ENCODE data around the gene PAOX. TPM values are rescaled to one million over a fixed set of nuclear protein-coding genes. Genes with fewer than 3 reads are reported as not detected.

Gene PAOX
- 4.6 and 8.2 TPM in 2 replicates for total RNA-seq (ENCODE audit: low replicate concordance)

DNA sequence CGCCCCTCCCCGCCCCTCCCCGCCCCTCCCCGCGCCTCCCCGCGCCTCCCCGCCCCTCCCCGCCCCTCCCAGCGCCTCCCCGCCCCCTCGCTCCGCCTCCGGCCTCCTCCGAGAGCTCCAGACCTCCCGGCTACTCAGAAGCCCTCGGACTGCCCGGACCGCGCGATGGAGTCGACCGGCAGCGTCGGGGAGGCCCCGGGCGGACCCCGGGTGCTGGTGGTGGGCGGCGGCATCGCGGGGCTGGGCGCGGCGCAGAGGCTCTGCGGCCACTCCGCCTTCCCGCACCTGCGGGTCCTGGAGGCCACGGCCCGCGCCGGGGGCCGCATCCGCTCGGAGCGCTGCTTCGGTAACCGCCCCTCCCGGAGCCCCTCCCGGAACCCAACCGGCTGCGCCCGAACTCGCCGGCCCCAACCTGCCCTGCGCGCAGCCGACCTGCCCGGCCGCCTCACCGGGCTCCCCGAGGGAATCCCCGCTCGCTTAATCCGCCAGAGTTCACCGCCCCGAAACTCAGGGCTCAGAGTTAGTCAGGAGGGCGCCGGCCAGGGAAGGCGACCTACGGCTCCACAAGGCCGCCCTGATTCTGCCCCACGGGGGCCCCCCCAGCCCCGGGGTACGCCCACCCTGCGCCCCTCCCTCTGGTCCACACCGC lies at the start of gene PAOX:
TSS of gene PAOX (plus strand) at position 111 of the 649 bp plus-strand sequence. CDS start at position 166, 55 bp downstream.
- no peaks in the 10 kb centered on the region for H3K36me3 Mint-ChIP-seq
- H4K20me1 ChIP-seq (ENCODE audit: low read depth), result peaks cover 6% of the 10 kb centered on the region

GRCh38 chr10:133329491-133330202 lies 49.4 kb upstream of the PAOX start:
- H3K79me2 ChIP-seq (ENCODE audit: low read depth), result no peaks in the 10 kb centered on the region
- Mint-ChIP-seq H3K27ac (no peak overlapping the region), H3K4me1 (peaks cover 19% of the 10 kb centered on the region), H3K27me3 (ENCODE audit: insufficient read depth, low read depth) (peaks cover 51% of the 10 kb centered on the region), H3K4me3 (peak overlapping the region; percentile 65), H3K36me3 (peaks cover 2% of the 10 kb centered on the region), H3K9me3 (peaks cover 24% of the 10 kb centered on the region)
- no peak overlapping the region for H3K9ac ChIP-seq
- peak overlapping the region; percentile 80 for H3K4me2 ChIP-seq
- peak; percentile 93 for DNase-seq (ENCODE audit: low spot score)
- H3K36me3 ChIP-seq, result no peaks in the 10 kb centered on the region
- peaks cover 21% of the 10 kb centered on the region for H3K4me1 ChIP-seq
- H3K9me3 ChIP-seq (ENCODE audit: low read depth), result no peaks in the 10 kb centered on the region
- H3K27ac ChIP-seq, result no peak overlapping the region
- peaks cover 6% of the 10 kb centered on the region for H3F3A ChIP-seq (ENCODE audit: low read depth)
- H4K20me1 ChIP-seq (ENCODE audit: low read depth), result no peaks in the 10 kb centered on the region
- H2AFZ ChIP-seq (replicated peaks), result peak overlapping the region; percentile 14
- TF ChIP-seq EZH2 (IDR thresholded peaks at IDR 0.05) (peak; percentile 72), EZH2phosphoT487 (IDR thresholded peaks at IDR 0.05) (peak; percentile 26)
- TF ChIP-seq, protein P1, sequence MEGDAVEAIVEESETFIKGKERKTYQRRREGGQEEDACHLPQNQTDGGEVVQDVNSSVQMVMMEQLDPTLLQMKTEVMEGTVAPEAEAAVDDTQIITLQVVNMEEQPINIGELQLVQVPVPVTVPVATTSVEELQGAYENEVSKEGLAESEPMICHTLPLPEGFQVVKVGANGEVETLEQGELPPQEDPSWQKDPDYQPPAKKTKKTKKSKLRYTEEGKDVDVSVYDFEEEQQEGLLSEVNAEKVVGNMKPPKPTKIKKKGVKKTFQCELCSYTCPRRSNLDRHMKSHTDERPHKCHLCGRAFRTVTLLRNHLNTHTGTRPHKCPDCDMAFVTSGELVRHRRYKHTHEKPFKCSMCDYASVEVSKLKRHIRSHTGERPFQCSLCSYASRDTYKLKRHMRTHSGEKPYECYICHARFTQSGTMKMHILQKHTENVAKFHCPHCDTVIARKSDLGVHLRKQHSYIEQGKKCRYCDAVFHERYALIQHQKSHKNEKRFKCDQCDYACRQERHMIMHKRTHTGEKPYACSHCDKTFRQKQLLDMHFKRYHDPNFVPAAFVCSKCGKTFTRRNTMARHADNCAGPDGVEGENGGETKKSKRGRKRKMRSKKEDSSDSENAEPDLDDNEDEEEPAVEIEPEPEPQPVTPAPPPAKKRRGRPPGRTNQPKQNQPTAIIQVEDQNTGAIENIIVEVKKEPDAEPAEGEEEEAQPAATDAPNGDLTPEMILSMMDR (IDR thresholded peaks at IDR 0.05), result peak; percentile 98
- H3K4me3 ChIP-seq, result peak overlapping the region; percentile 36
- H3K27me3 ChIP-seq, result peaks cover 95% of the 10 kb centered on the region

More for the DNA sequence above, at the start of gene PAOX:
- Histone ChIP-seq H3K9ac (peak within 1 kb of the TSS; percentile 57), H3K27me3 (peaks cover 57% of the 10 kb centered on the region), H3K4me3 (peak within 1 kb of the TSS; percentile 81), H2AFZ (replicated peaks) (peak within 1 kb of the TSS; percentile 92), H3K4me2 (peak within 1 kb of the TSS; percentile 98), H3K36me3 (no peaks in the 10 kb centered on the region), H3K9me3 (ENCODE audit: low read depth) (no peaks in the 10 kb centered on the region), H3K27ac (no peak within 1 kb of the TSS), H3K79me2 (ENCODE audit: low read depth) (no peaks in the 10 kb centered on the region), H3K4me1 (peaks cover 4% of the 10 kb centered on the region), H3F3A (ENCODE audit: low read depth) (peaks cover 14% of the 10 kb centered on the region)
- Mint-ChIP-seq H3K4me3 (peak within 1 kb of the TSS; percentile 87), H3K27me3 (ENCODE audit: insufficient read depth, low read depth) (peaks cover 12% of the 10 kb centered on the region), H3K4me1 (peaks cover 14% of the 10 kb centered on the region), H3K27ac (no peak within 1 kb of the TSS), H3K9me3 (no peaks in the 10 kb centered on the region)
- TF ChIP-seq EZH2 (IDR thresholded peaks at IDR 0.05) (no peak), EZH2phosphoT487 (IDR thresholded peaks at IDR 0.05) (no peak)
- TF ChIP-seq, protein P1 (IDR thresholded peaks at IDR 0.05), result no peak
- DNase-seq (ENCODE audit: low spot score), result peak; percentile 89

DNA sequence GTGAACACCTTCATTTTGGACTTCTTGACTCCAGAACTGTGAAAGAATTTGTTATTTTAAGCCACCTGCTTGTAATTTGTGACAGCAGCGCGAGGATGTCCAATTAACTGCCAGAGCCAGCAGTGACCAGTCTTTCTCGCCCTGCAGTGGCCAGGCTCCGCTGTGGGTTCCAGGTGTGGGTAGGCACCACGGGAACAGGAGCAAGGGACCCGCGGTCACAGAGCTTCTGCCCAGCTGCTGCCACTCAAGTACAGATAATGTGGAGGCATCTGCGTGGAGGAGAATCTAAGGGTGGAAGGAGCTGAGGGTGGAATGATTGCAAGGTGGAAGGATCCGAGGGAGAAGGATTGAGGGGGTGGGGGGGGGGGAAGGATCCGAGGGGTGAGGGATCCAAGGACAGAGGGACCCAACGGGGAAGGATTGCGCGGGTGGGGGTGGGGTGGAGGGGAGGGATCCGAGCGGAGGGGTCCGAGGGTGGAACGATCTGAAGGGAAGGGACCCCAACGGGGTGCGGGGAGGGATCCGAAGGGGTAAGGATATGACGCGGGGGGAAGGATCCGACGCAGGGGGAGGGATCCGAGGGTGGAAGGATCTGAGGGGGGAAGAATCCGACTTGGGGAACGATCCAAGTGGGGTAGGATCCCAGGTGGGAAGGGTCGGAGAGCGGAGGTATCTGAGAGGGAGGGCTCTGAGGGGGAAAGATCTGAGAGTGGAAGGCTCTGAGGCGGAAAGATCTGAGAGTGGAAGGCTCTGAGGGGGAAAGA lies 45.9 kb upstream of the PAOX start:
- H3K4me2 ChIP-seq, result no peak overlapping the region
- H4K20me1 ChIP-seq (ENCODE audit: low read depth), result peaks cover 6% of the 10 kb centered on the region
- Mint-ChIP-seq H3K4me3 (peak overlapping the region; percentile 46), H3K27me3 (ENCODE audit: insufficient read depth, low read depth) (peaks cover 39% of the 10 kb centered on the region), H3K36me3 (peaks cover 2% of the 10 kb centered on the region), H3K27ac (no peak overlapping the region), H3K9me3 (peaks cover 24% of the 10 kb centered on the region), H3K4me1 (peaks cover 6% of the 10 kb centered on the region)
- peaks cover 95% of the 10 kb centered on the region for H3K27me3 ChIP-seq
- H3K36me3 ChIP-seq, result no peaks in the 10 kb centered on the region
- H3K9ac ChIP-seq, result no peak overlapping the region
- DNase-seq (ENCODE audit: low spot score), result no peak
- H3F3A ChIP-seq (ENCODE audit: low read depth), result peaks cover 4% of the 10 kb centered on the region
- no peak overlapping the region for H3K4me3 ChIP-seq
- H3K4me1 ChIP-seq, result peaks cover 16% of the 10 kb centered on the region
- no peaks in the 10 kb centered on the region for H3K9me3 ChIP-seq (ENCODE audit: low read depth)
- H2AFZ ChIP-seq (replicated peaks), result no peak overlapping the region
- no peaks in the 10 kb centered on the region for H3K79me2 ChIP-seq (ENCODE audit: low read depth)
- H3K27ac ChIP-seq, result no peak overlapping the region
- no peak for TF ChIP-seq EZH2phosphoT487 (IDR thresholded peaks at IDR 0.05)
- TF ChIP-seq, protein P1 (IDR thresholded peaks at IDR 0.05), result no peak
- no peak for TF ChIP-seq EZH2 (IDR thresholded peaks at IDR 0.05)
